PC-3 (cell line): ENCODE data around the gene SPHK1.

Experiments
- EZH2 ChIP-seq: fragments of 300-600 bp; sonication (generic); IDR thresholded peaks from one replicate; pipeline ENCODE4 v1.6.1; 2017; ENCODE audit warnings: antibody characterized with exemption, mild to moderate bottlenecking, low read length; ENCODE audit not compliant: unreplicated experiment
- TF ChIP-seq, protein P1 (sequence below): fragments of 300-600 bp; sonication (generic); conservative IDR thresholded peaks from 2 replicates; pipeline ENCODE4 v1.5.1; 2017; ENCODE audit warnings: antibody characterized with exemption, low read depth, mild to moderate bottlenecking, low read length

DNA sequence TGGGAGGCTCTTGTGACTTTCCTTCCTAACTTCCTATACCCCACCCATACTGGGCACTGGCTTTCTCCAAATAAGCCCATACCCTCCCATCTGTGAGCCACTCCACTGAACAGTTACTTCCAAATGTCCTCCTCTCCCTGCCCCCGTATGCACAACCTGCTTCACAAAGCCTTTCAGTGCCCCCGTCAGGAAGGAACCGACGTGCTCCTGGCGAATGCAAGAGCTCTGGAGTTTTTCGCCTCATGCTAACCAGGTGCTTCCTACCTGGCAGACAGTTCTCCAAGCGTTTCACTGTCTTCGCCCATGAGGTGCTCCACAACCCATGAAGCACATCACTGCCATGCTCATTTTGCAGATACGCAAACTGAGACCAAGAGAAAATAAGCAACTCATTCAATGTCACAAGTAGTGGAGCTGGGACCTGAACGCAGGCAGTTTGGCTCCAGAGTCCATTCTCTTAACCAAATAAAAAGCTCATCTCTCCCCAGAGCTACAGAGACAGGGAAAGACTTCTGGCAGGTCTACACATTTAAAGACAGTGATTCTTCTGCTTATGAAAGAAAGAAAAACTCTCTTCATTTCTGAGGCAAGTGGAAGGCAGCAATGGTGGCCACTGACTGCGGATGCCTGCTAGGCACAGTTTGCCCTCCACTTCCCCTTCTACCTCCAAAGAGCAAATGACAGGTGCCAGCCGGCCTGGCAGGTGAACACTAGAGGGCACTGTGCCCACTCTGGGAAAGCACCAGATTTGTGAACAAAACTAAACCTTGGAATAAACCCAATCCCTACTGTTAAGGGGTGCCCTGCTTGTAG is 23.8 kb downstream of the SPHK1 start:
- TF ChIP-seq, protein P1, sequence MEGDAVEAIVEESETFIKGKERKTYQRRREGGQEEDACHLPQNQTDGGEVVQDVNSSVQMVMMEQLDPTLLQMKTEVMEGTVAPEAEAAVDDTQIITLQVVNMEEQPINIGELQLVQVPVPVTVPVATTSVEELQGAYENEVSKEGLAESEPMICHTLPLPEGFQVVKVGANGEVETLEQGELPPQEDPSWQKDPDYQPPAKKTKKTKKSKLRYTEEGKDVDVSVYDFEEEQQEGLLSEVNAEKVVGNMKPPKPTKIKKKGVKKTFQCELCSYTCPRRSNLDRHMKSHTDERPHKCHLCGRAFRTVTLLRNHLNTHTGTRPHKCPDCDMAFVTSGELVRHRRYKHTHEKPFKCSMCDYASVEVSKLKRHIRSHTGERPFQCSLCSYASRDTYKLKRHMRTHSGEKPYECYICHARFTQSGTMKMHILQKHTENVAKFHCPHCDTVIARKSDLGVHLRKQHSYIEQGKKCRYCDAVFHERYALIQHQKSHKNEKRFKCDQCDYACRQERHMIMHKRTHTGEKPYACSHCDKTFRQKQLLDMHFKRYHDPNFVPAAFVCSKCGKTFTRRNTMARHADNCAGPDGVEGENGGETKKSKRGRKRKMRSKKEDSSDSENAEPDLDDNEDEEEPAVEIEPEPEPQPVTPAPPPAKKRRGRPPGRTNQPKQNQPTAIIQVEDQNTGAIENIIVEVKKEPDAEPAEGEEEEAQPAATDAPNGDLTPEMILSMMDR: peak; percentile 99
- TF ChIP-seq EZH2: no peak
